Measurements from ENCODE around the gene GRM7.

- no peak for TF ChIP-seq EZH2 (IDR thresholded peaks at IDR 0.05; ENCODE audit: low read length, missing control alignments)
- TF ChIP-seq CTCF (conservative IDR thresholded peaks at IDR 0.05 in 1 of 2, IDR thresholded peaks at IDR 0.05 in 1 of 2; ENCODE audit: low read depth in 1 of 2, low read length in 2 of 2), result no peak
Measured at GRCh38 chr3:7562892-7563291, 702.0 kb downstream of the GRM7 start.
